IMR-90 (cell line): ENCODE data around the gene COQ2. TPM values are rescaled to one million over a fixed set of nuclear protein-coding genes. Genes with fewer than 3 reads are reported as not detected.

Experiments used
- ATAC-seq: fragments of 200-7000 bp; cut with Tn5 transposase; 2 replicates; pipeline ENCODE4 v1.9.1; 2020; ENCODE audit warnings: low read depth, mild to moderate bottlenecking, moderate library complexity
- BruUV-seq: library from RNA; stranded (reverse); fragments of 400-500 nt; replicated peaks from 2 replicates; lab custom pipeline; 2021; lab: Mats Ljungman, UMichigan
- CTCF ChIA-PET: fragments of 300-600 bp; formaldehyde crosslinking; extraction: SDS; loops from one replicate; lab custom pipeline; 2021; ENCODE audit warnings: antibody characterized with exemption; lab: Yijun Ruan, JAX
- POLR2A ChIA-PET: fragments of 300-600 bp; sonication (Branson Sonifier 250); formaldehyde crosslinking; loops from one replicate; lab custom pipeline; 2022; ENCODE audit warnings: antibody characterized with exemption; ENCODE audit not compliant: unreplicated experiment; lab: Charles Lee
- DNase-seq: peaks from one replicate; pipeline ENCODE4 v3.0.0; 2013
- H2AFZ ChIP-seq: replicated peaks from 2 replicates; pipeline ENCODE3; 2013; ENCODE audit warnings: low read length, mild to moderate bottlenecking; ENCODE audit not compliant: poor library complexity
- H2AK5ac ChIP-seq: 2 replicates; pipeline ENCODE4 v1.6.1; 2013; ENCODE audit warnings: low read depth, low read length, inconsistent platforms
- H2AK9ac ChIP-seq: replicated peaks from 2 replicates; pipeline ENCODE3; 2013; ENCODE audit warnings: mild to moderate bottlenecking, low read depth, low read length, moderate library complexity; ENCODE audit not compliant: poor library complexity
- H2BK120ac ChIP-seq: 2 replicates; pipeline ENCODE4 v1.6.1; 2013; ENCODE audit warnings: low read depth, low read length, inconsistent platforms
- H2BK15ac ChIP-seq: 3 replicates; pipeline ENCODE4 v1.6.1; 2013; ENCODE audit warnings: low read depth, low read length, inconsistent platforms
- H2BK20ac ChIP-seq: 2 replicates; pipeline ENCODE4 v1.6.1; 2013; ENCODE audit warnings: low read depth, mild to moderate bottlenecking, inconsistent platforms, low read length, moderate library complexity
- H2BK5ac ChIP-seq: 2 replicates; pipeline ENCODE4 v1.6.1; 2013; ENCODE audit warnings: mild to moderate bottlenecking, low read depth, low read length, inconsistent platforms; ENCODE audit not compliant: poor library complexity, severe bottlenecking
- H3K14ac ChIP-seq: replicated peaks from 2 replicates; pipeline ENCODE4 v1.6.1; 2013; ENCODE audit warnings: low read depth, low read length, inconsistent platforms
- H3K18ac ChIP-seq: 2 replicates; pipeline ENCODE4 v1.6.1; 2013; ENCODE audit warnings: low read depth, low read length, control low read depth
- H3K23ac ChIP-seq: 2 replicates; pipeline ENCODE4 v1.6.1; 2013; ENCODE audit warnings: low read depth, low read length, inconsistent platforms
- H3K27ac ChIP-seq: 2 replicates; pipeline ENCODE4 v1.5.1; 2013; ENCODE audit warnings: mild to moderate bottlenecking, control low read depth, low read length; ENCODE audit not compliant: insufficient read depth
- H3K27me3 ChIP-seq: 2 replicates; pipeline ENCODE4 v1.6.1; 2013; ENCODE audit warnings: low read length; ENCODE audit not compliant: control insufficient read depth, insufficient read depth
- H3K36me3 ChIP-seq: 2 replicates; pipeline ENCODE4 v1.6.1; 2013; ENCODE audit warnings: low read length, mixed read lengths; ENCODE audit not compliant: control insufficient read depth, insufficient read depth
- H3K4ac ChIP-seq: 2 replicates; pipeline ENCODE4 v1.6.1; 2013; ENCODE audit warnings: low read depth, low read length, inconsistent platforms
- H3K4me1 ChIP-seq: 2 replicates; pipeline ENCODE4 v1.6.1; 2013; ENCODE audit warnings: low read length, mixed read lengths; ENCODE audit not compliant: control insufficient read depth, insufficient read depth
- H3K4me2 ChIP-seq: 2 replicates; pipeline ENCODE4 v1.6.1; 2013; ENCODE audit warnings: low read depth, mild to moderate bottlenecking, control low read depth, low read length, moderate library complexity
- H3K4me3 ChIP-seq: 2 replicates; pipeline ENCODE4 v1.5.1; 2013; ENCODE audit warnings: low read depth, mild to moderate bottlenecking, control low read depth, low read length, moderate library complexity; ENCODE audit not compliant: insufficient read depth
- H3K56ac ChIP-seq: 2 replicates; pipeline ENCODE4 v1.6.1; 2013; ENCODE audit warnings: low read length, inconsistent platforms; ENCODE audit not compliant: insufficient read depth; ENCODE audit errors: extremely low read depth
- H3K79me1 ChIP-seq, 2 experiments: 2 replicates each; pipeline ENCODE4 v1.6.1; 2013; ENCODE audit warnings: low read length in 2 of 2, inconsistent platforms in 1 of 2, low read depth in 1 of 2
- H3K9ac ChIP-seq: 2 replicates; pipeline ENCODE4 v1.6.1; 2013; ENCODE audit warnings: low read depth, low read length, control low read depth
- H3K9me1 ChIP-seq: 2 replicates; pipeline ENCODE4 v1.6.1; 2013; ENCODE audit warnings: low read length, inconsistent platforms; ENCODE audit not compliant: insufficient read depth
- H3K9me3 ChIP-seq: 2 replicates; pipeline ENCODE4 v1.6.1; 2013; ENCODE audit warnings: low read length; ENCODE audit not compliant: control insufficient read depth, insufficient read depth
- H4K20me1 ChIP-seq: 2 replicates; pipeline ENCODE4 v1.6.1; 2013; ENCODE audit warnings: low read length, inconsistent platforms; ENCODE audit not compliant: insufficient read depth
- H4K5ac ChIP-seq: 2 replicates; pipeline ENCODE4 v1.6.1; 2013; ENCODE audit warnings: mild to moderate bottlenecking, low read depth, low read length, control low read depth
- H4K8ac ChIP-seq, 2 experiments: 2 replicates each; pipeline ENCODE4 v1.6.1; 2013; ENCODE audit warnings: low read depth in 2 of 2, low read length in 2 of 2, control low read depth in 1 of 2, inconsistent platforms in 1 of 2
- H4K91ac ChIP-seq: 2 replicates; pipeline ENCODE4 v1.6.1; 2013; ENCODE audit warnings: low read depth, low read length, inconsistent platforms; ENCODE audit not compliant: insufficient read depth
- NFE2L2 ChIP-seq: fragments of 150-350 bp; IDR thresholded peaks from 2 replicates; pipeline ENCODE4 v1.6.1; 2016; ENCODE audit warnings: low read depth, mild to moderate bottlenecking, low read length
- RAD21 ChIP-seq: IDR thresholded peaks from 2 replicates; pipeline ENCODE4 v1.6.1; 2012; ENCODE audit warnings: low read length, improper control_type of control experiment
- RFX5 ChIP-seq: IDR thresholded peaks from 2 replicates; pipeline ENCODE4 v1.8.0; 2012; ENCODE audit warnings: low read depth, mild to moderate bottlenecking, low read length, moderate library complexity
- WGBS, 2 experiments: methylation state at CpG; one replicate each; pipeline versions ENCODE4 v1.1.5 to v1.1.7; 2013; ENCODE audit warnings: missing lambda C conversion rate in 2 of 2; ENCODE audit not compliant: insufficient read length in 1 of 2; ENCODE audit errors: extremely low coverage in 2 of 2; 5-methylcytosine and 5-hydroxymethylcytosine counted together
- dilution Hi-C: fragments of 300-500 bp; cut with HindIII; formaldehyde crosslinking; loops from one replicate; pipeline ENCODE4 v1.14.3; 2018; ENCODE audit warnings: low sequenced_read_pairs; ENCODE audit not compliant: unreplicated experiment
- in situ Hi-C: fragments of 300-500 bp; cut with MboI; formaldehyde crosslinking; loops from 3 replicates; pipeline ENCODE4 v1.14.3; 2019; ENCODE audit warnings: low sequenced_read_pairs, inconsistent platforms, mixed read lengths
- intact Hi-C: fragments of 100-400 bp; cut with micrococcal nuclease; formaldehyde crosslinking; loops from 2 replicates; pipeline ENCODE4 v1.10.0; 2022
- polyA plus RNA-seq, 3 experiments: library from polyadenylated mRNA; depleted of rRNA; stranded (reverse); fragments of >200 nt; gene quantifications; 2 replicates each; pipeline ENCODE4 v1.2.3, GENCODE V29; 2012; ENCODE audit warnings: low replicate concordance in 1 of 3
- total RNA-seq: library from RNA; depleted of rRNA; stranded (reverse); fragments of >200 nt; gene quantifications from 2 replicates; pipeline ENCODE4 v1.2.3, GENCODE V29; 2012
- TF ChIP-seq, protein P1 (sequence below): conservative IDR thresholded peaks from 2 replicates; pipeline ENCODE4 v1.5.1; 2012; ENCODE audit warnings: mild to moderate bottlenecking, low read depth, low read length, improper control_type of control experiment

COQ2 gene
- total and polyA plus RNA-seq, 2 of the 4 experiments (the other 2 are of a cell fraction) = 7.3 to 7.4 TPM

DNA sequence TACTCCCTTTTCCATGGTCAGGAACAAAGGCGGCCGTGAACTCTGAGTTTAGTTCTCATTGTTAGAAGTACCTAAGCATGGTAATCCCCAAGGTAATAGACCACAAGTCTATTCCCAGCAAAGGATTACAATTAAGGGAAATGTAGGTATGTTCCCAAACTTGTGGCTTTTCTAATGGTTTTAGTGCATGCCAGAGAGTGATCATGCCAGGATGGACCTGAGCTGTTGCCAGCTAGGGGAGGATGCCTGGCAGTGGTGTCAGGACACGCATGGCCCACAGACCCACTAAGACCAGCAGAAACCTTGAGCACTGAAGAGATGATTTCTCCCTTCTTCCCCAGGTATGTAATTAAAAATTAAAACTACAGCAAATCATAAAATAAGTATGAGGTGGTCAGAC is 60.8 kb downstream of the COQ2 start:
- Histone ChIP-seq H3K4ac (no peak overlapping the region), H3K9me1 (no peaks in the 10 kb centered on the region), H2AK9ac (no peak overlapping the region), H3K27ac (no peak overlapping the region), H2BK20ac (no peak overlapping the region), H3K56ac (no peak overlapping the region), H4K91ac (no peak overlapping the region), H4K8ac (no peak overlapping the region), H2BK120ac (no peak overlapping the region), H3K36me3 (no peaks in the 10 kb centered on the region), H3K9me3 (no peaks in the 10 kb centered on the region), H3K14ac (no peak overlapping the region), H3K79me1 (no peaks in the 10 kb centered on the region), H3K27me3 (no peaks in the 10 kb centered on the region), H3K23ac (no peak overlapping the region), H3K18ac (no peak overlapping the region), H3K9ac (no peak overlapping the region), H4K20me1 (no peaks in the 10 kb centered on the region), H2AK5ac (no peak overlapping the region), H3K4me1 (peaks cover 2% of the 10 kb centered on the region; the same call in 1 of the 2 replicates), H3K4me3 (no peak overlapping the region), H3K4me2 (no peak overlapping the region), H2BK15ac (no peak overlapping the region), H2BK5ac (no peak overlapping the region), H4K5ac (no peak overlapping the region), H2AFZ (no peak overlapping the region)
- no TSS peak for BruUV-seq
- DNase-seq = no peak
- TF ChIP-seq NFE2L2 (no peak), RFX5 (no peak), RAD21 (no peak)
- TF ChIP-seq, protein P1, sequence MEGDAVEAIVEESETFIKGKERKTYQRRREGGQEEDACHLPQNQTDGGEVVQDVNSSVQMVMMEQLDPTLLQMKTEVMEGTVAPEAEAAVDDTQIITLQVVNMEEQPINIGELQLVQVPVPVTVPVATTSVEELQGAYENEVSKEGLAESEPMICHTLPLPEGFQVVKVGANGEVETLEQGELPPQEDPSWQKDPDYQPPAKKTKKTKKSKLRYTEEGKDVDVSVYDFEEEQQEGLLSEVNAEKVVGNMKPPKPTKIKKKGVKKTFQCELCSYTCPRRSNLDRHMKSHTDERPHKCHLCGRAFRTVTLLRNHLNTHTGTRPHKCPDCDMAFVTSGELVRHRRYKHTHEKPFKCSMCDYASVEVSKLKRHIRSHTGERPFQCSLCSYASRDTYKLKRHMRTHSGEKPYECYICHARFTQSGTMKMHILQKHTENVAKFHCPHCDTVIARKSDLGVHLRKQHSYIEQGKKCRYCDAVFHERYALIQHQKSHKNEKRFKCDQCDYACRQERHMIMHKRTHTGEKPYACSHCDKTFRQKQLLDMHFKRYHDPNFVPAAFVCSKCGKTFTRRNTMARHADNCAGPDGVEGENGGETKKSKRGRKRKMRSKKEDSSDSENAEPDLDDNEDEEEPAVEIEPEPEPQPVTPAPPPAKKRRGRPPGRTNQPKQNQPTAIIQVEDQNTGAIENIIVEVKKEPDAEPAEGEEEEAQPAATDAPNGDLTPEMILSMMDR = no peak
- dilution Hi-C loops (no loop called here), intact Hi-C loops (no loop called here), in situ Hi-C loops (no loop called here)
- POLR2A ChIA-PET = no interaction called here
- no peak for ATAC-seq
- CTCF ChIA-PET = no interaction called here
- no CpG with 5 or more reads among the region's 3 CpGs for WGBS, 2 experiments
